SK-N-SH (cell line): Measurements from ENCODE around the gene POLR2B. TPM values are rescaled to one million over a fixed set of nuclear protein-coding genes. Genes with fewer than 3 reads are reported as not detected.

Source experiments
- CTCF ChIA-PET: fragments of 300-600, 350-600 bp; formaldehyde crosslinking; extraction: SDS; loops from one replicate; lab custom pipeline; 2021; lab: Yijun Ruan, JAX
- POLR2A ChIA-PET: fragments of 350-600 bp; sonication (Branson Sonifier 250); formaldehyde crosslinking; extraction: SDS; loops from one replicate; lab custom pipeline; 2020; ENCODE audit warnings: antibody characterized with exemption, inconsistent platforms; lab: Yijun Ruan, JAX
- DNase-seq: peaks from one replicate; pipeline ENCODE4 v3.0.0; 2012
- H2AFZ ChIP-seq: fragments of 200-600 bp; sonication (generic); 2 replicates; pipeline ENCODE4 v1.8.1; 2016; ENCODE audit warnings: antibody characterized with exemption, mild to moderate bottlenecking, low read depth
- H3F3A ChIP-seq: fragments of 200-600 bp; sonication (generic); replicated peaks from 2 replicates; pipeline ENCODE3; 2016; ENCODE audit warnings: antibody characterized with exemption, mild to moderate bottlenecking; ENCODE audit not compliant: insufficient read depth
- H3K27ac ChIP-seq, 2 experiments: fragments of 200-500 bp in 1 of 2; fragments of 200-600 bp in 1 of 2; sonication (Bioruptor generic) in 1 of 2; sonication (generic), shearing (Covaris generic) in 1 of 2; 2 replicates each; pipeline versions ENCODE4 v1.5.1 to v1.6.1; 2014 to 2016; ENCODE audit warnings: low read depth in 2 of 2, inconsistent platforms in 1 of 2, low read length in 1 of 2, mild to moderate bottlenecking in 1 of 2, mixed read lengths in 1 of 2
- H3K27me3 ChIP-seq: fragments of 200-600 bp; sonication (generic), shearing (Covaris generic); 2 replicates; pipeline ENCODE4 v1.6.1; 2016; ENCODE audit warnings: mixed run types; ENCODE audit not compliant: insufficient read depth
- H3K36me3 ChIP-seq, 2 experiments: fragments of 200-500 bp in 1 of 2; fragments of 200-600 bp in 1 of 2; sonication (Bioruptor generic) in 1 of 2; sonication (generic) in 1 of 2; replicated peaks in 1 of 2; 2 replicates each; pipeline versions ENCODE3 to v1.5.1; 2014 to 2016; ENCODE audit warnings: low read length in 1 of 2, mild to moderate bottlenecking in 1 of 2; ENCODE audit not compliant: insufficient read depth in 2 of 2, control insufficient read depth in 1 of 2
- H3K4me1 ChIP-seq, 2 experiments: fragments of 200-500 bp in 1 of 2; fragments of 200-600 bp in 1 of 2; sonication (Bioruptor generic) in 1 of 2; sonication (generic), shearing (Covaris generic) in 1 of 2; 2 replicates each; pipeline versions ENCODE4 v1.5.1 to v1.6.1; 2014 to 2016; ENCODE audit warnings: low read depth in 1 of 2, low read length in 1 of 2, mixed run types in 1 of 2; ENCODE audit not compliant: insufficient read depth in 2 of 2, control insufficient read depth in 1 of 2
- H3K4me2 ChIP-seq: fragments of 200-600 bp; sonication (generic), shearing (Covaris generic); 2 replicates; pipeline ENCODE4 v1.6.1; 2017; ENCODE audit warnings: mixed run types
- H3K4me3 ChIP-seq, 2 experiments: fragments of 200-500 bp in 1 of 2; fragments of 200-600 bp in 1 of 2; sonication (Bioruptor generic) in 1 of 2; sonication (generic), shearing (Covaris generic) in 1 of 2; 2 replicates each; pipeline versions ENCODE4 v1.5.1 to v1.8.1; 2014 to 2016; ENCODE audit warnings: low read depth in 2 of 2, inconsistent platforms in 1 of 2, low read length in 1 of 2, mild to moderate bottlenecking in 1 of 2, mixed read lengths in 1 of 2, moderate library complexity in 1 of 2
- H3K79me2 ChIP-seq: fragments of 200-600 bp; sonication (generic); 2 replicates; pipeline ENCODE4 v1.8.1; 2017; ENCODE audit warnings: mild to moderate bottlenecking; ENCODE audit not compliant: insufficient read depth
- H3K9ac ChIP-seq: fragments of 200-600 bp; sonication (generic); 2 replicates; pipeline ENCODE4 v1.6.1; 2017; ENCODE audit warnings: mixed run types
- H3K9me2 ChIP-seq: fragments of 200-600 bp; sonication (generic); 2 replicates; pipeline ENCODE4 v1.6.1; 2017; ENCODE audit warnings: mixed run types
- H3K9me3 ChIP-seq: fragments of 200-600 bp; sonication (generic); 2 replicates; pipeline ENCODE4 v1.6.1; 2017; ENCODE audit warnings: mixed run types, mild to moderate bottlenecking, moderate library complexity
- H4K20me1 ChIP-seq: fragments of 200-600 bp; sonication (generic); 2 replicates; pipeline ENCODE4 v1.6.1; 2017; ENCODE audit warnings: mild to moderate bottlenecking, mixed run types; ENCODE audit not compliant: insufficient read depth
- CHD2 ChIP-seq: fragments of 150-350 bp; IDR thresholded peaks from 2 replicates; pipeline ENCODE4 v1.6.1; 2018; ENCODE audit warnings: low read length; ENCODE audit not compliant: partially characterized antibody
- CTCF ChIP-seq: fragments of 200-600 bp; sonication (generic); IDR thresholded peaks from 2 replicates; pipeline ENCODE4 v1.6.1; 2017; ENCODE audit warnings: antibody characterized with exemption, mild to moderate bottlenecking, moderate library complexity
- EZH2phosphoT487 ChIP-seq: fragments of 200-600 bp; sonication (generic); IDR thresholded peaks from 2 replicates; pipeline ENCODE4 v1.6.1; 2017; ENCODE audit warnings: low read depth, mixed run types, mild to moderate bottlenecking, antibody characterized with exemption, moderate library complexity, borderline replicate concordance
- FOXM1 ChIP-seq: IDR thresholded peaks from 2 replicates; pipeline ENCODE4 v1.4.0; 2012; ENCODE audit warnings: low read depth, mild to moderate bottlenecking
- GABPA ChIP-seq: IDR thresholded peaks from 2 replicates; pipeline ENCODE4 v1.4.0; 2012; ENCODE audit warnings: low read depth, mild to moderate bottlenecking
- GATA2 ChIP-seq: sonication (generic); formaldehyde crosslinking; IDR thresholded peaks from 2 replicates; pipeline ENCODE4 v1.5.0; 2020; ENCODE audit warnings: mild to moderate bottlenecking, missing genetic modification reagents
- IRF3 ChIP-seq: fragments of 150-350 bp; IDR thresholded peaks from 2 replicates; pipeline ENCODE4 v1.6.1; 2016; ENCODE audit warnings: mild to moderate bottlenecking, low read depth, low read length
- JUND ChIP-seq: IDR thresholded peaks from 2 replicates; pipeline ENCODE4 v1.4.0; 2012
- MXI1 ChIP-seq: IDR thresholded peaks from 2 replicates; pipeline ENCODE4 v1.6.1; 2012; ENCODE audit warnings: mild to moderate bottlenecking, low read depth, low read length, improper control_type of control experiment
- NFIC ChIP-seq: IDR thresholded peaks from 2 replicates; pipeline ENCODE4 v1.4.0; 2012; ENCODE audit warnings: borderline replicate concordance
- NRF1 ChIP-seq: IDR thresholded peaks from 2 replicates; pipeline ENCODE4 v1.6.1; 2012; ENCODE audit warnings: low read depth, mild to moderate bottlenecking, low read length
- PBX3 ChIP-seq: IDR thresholded peaks from 2 replicates; pipeline ENCODE4; 2012
- RCOR1 ChIP-seq: fragments of 150-350 bp; IDR thresholded peaks from 2 replicates; pipeline ENCODE4 v1.6.1; 2017; ENCODE audit warnings: antibody characterized with exemption, low read length
- RFX5 ChIP-seq: IDR thresholded peaks from 2 replicates; pipeline ENCODE4 v1.6.1; 2012; ENCODE audit warnings: mild to moderate bottlenecking, improper control_type of control experiment, low read length
- SMC3 ChIP-seq: IDR thresholded peaks from 2 replicates; pipeline ENCODE4 v1.6.1; 2012; ENCODE audit warnings: low read depth, low read length, improper control_type of control experiment
- TAF1 ChIP-seq: IDR thresholded peaks from 2 replicates; pipeline ENCODE4 v1.6.1; 2012; ENCODE audit warnings: low read depth, mild to moderate bottlenecking, low read length, moderate library complexity, borderline replicate concordance
- TEAD4 ChIP-seq: IDR thresholded peaks from 2 replicates; pipeline ENCODE4 v1.4.0; 2012; ENCODE audit warnings: mild to moderate bottlenecking, borderline replicate concordance; ENCODE audit not compliant: insufficient read depth
- USF1 ChIP-seq: IDR thresholded peaks from 2 replicates; pipeline ENCODE4 v1.4.0; 2012; ENCODE audit warnings: low read depth, borderline replicate concordance
- YY1 ChIP-seq: IDR thresholded peaks from 2 replicates; pipeline ENCODE4 v1.4.0; 2012; ENCODE audit warnings: low read depth, mild to moderate bottlenecking
- WGBS: methylation state at CpG from one replicate; pipeline ENCODE4 v1.1.6; 2017; ENCODE audit warnings: low lambda C conversion rate; 5-methylcytosine and 5-hydroxymethylcytosine counted together
- polyA plus RNA-seq, 3 experiments: library from polyadenylated mRNA; depleted of rRNA; stranded (reverse); fragments of >200 nt; gene quantifications; 2 replicates each; pipeline ENCODE4 v1.2.3, GENCODE V29; 2012

The POLR2B gene
- polyA plus RNA-seq, 1 of the 3 experiments (the other 2 are of a cell fraction) = 58.5 TPM

GRCh38 chr4:56930638-56931037, 48.1 kb upstream of the POLR2B start:
- Histone ChIP-seq H2AFZ (no peak overlapping the region), H3K36me3 (peaks cover 27 to 75% of the 10 kb centered on the region in 2 experiments), H3F3A (peaks cover 16% of the 10 kb centered on the region), H3K4me3 (no peak overlapping the region), H3K9me3 (no peaks in the 10 kb centered on the region), H3K9ac (no peak overlapping the region), H3K79me2 (peaks cover 87% of the 10 kb centered on the region), H3K27me3 (no peaks in the 10 kb centered on the region), H3K4me2 (no peak overlapping the region), H3K4me1 (no peaks in the 10 kb centered on the region), H4K20me1 (peaks cover 40% of the 10 kb centered on the region), H3K9me2 (no peaks in the 10 kb centered on the region), H3K27ac (no peak overlapping the region)
- TF ChIP-seq MXI1 (no peak), RCOR1 (no peak), PBX3 (no peak), EZH2phosphoT487 (no peak), RFX5 (no peak), CTCF (no peak), JUND (no peak), TEAD4 (no peak), USF1 (no peak), NRF1 (no peak), CHD2 (no peak), TAF1 (no peak), IRF3 (no peak), YY1 (no peak), FOXM1 (no peak), NFIC (no peak), GATA2 (no peak), GABPA (no peak), SMC3 (no peak)
- no peak for DNase-seq
- CTCF ChIA-PET = interaction anchor here (1.4 kb wide), 1 partner anchor 14 kb away, joined by 3 read pairs; no protein-coding TSS in a partner anchor
- POLR2A ChIA-PET = no interaction called here
- WGBS = no CpG with 5 or more reads among the region's 7 CpGs
